GM12864 (cell line): Measurements from ENCODE around the gene LHX3.

Experiments used
- DNase-seq: peaks from one replicate; pipeline ENCODE4 v3.0.0-alpha.2; 2011; ENCODE audit warnings: low read depth
- H3K4me3 ChIP-seq: 2 replicates; pipeline ENCODE4 v1.5.1; 2011; ENCODE audit warnings: mild to moderate bottlenecking, low read depth, low read length, control low read depth
- CTCF ChIP-seq: IDR thresholded peaks from 2 replicates; pipeline ENCODE4 v1.5.1; 2011; ENCODE audit warnings: low read depth, mild to moderate bottlenecking, moderate library complexity, low read length, control low read depth, inconsistent platforms; ENCODE audit errors: missing control alignments

Gene LHX3

GRCh38 chr9:136211441-136212344 lies 6.8 kb upstream of the LHX3 start:
- H3K4me3 ChIP-seq = no peak overlapping the region
- TF ChIP-seq CTCF = no peak
- DNase-seq = no peak

GRCh38 chr9:136211006-136211405 lies 6.1 kb upstream of the LHX3 start:
- TF ChIP-seq CTCF = no peak
- H3K4me3 ChIP-seq = no peak overlapping the region
- no peak for DNase-seq

- no peak for DNase-seq
- TF ChIP-seq CTCF = no peak
- no peak overlapping the region for H3K4me3 ChIP-seq
Measured at GRCh38 chr9:136210276-136210675, 5.3 kb upstream of the LHX3 start.

GRCh38 chr9:136209786-136210185 lies 4.9 kb upstream of the LHX3 start:
- H3K4me3 ChIP-seq = no peak overlapping the region
- DNase-seq = no peak
- TF ChIP-seq CTCF = no peak

GRCh38 chr9:136209232-136209631 lies 4.3 kb upstream of the LHX3 start:
- no peak for TF ChIP-seq CTCF
- DNase-seq = no peak

GRCh38 chr9:136208675-136209074 lies 3.7 kb upstream of the LHX3 start:
- TF ChIP-seq CTCF = no peak
- H3K4me3 ChIP-seq = no peak overlapping the region

More at GRCh38 chr9:136209232-136209631, 4.3 kb upstream of the LHX3 start:
- H3K4me3 ChIP-seq = no peak overlapping the region

GRCh38 chr9:136207616-136208015 lies 2.7 kb upstream of the LHX3 start:
- no peak for DNase-seq
- H3K4me3 ChIP-seq = no peak overlapping the region
- no peak for TF ChIP-seq CTCF

More at GRCh38 chr9:136208675-136209074, 3.7 kb upstream of the LHX3 start:
- no peak for DNase-seq
